WTC11 (cell line): ENCODE data around the gene VAV2.

Source experiments
- CTCF ChIP-seq: fragments of 200-600 bp; IDR thresholded peaks from 2 replicates; pipeline ENCODE4 v1.8.0; 2022; ENCODE audit warnings: antibody characterized with exemption
- SP1 ChIP-seq: sonication (generic); formaldehyde crosslinking; conservative IDR thresholded peaks from 2 replicates; pipeline ENCODE4 v1.8.1; 2022; ENCODE audit warnings: missing genetic modification reagents
- USF1 ChIP-seq: sonication (generic); formaldehyde crosslinking; IDR thresholded peaks from 2 replicates; pipeline ENCODE4 v1.8.0; 2022; ENCODE audit warnings: mild to moderate bottlenecking, missing genetic modification reagents
- ZNF263 ChIP-seq: sonication (generic); formaldehyde crosslinking; IDR thresholded peaks from 2 replicates; pipeline ENCODE4 v1.8.1; 2022; ENCODE audit warnings: low read depth, mild to moderate bottlenecking, moderate library complexity, missing genetic modification reagents
- TF ChIP-seq, protein P1 (sequence below): sonication (generic); formaldehyde crosslinking; IDR thresholded peaks from 2 replicates; pipeline ENCODE4 v1.8.0; 2022; ENCODE audit warnings: mild to moderate bottlenecking, missing genetic modification reagents

GRCh38 chr9:133729617-133730281 lies 262.4 kb downstream of the VAV2 start:
- no peak for TF ChIP-seq USF1 (CRISPR knock-in tag)
- no peak for TF ChIP-seq CTCF
- TF ChIP-seq, protein P1, sequence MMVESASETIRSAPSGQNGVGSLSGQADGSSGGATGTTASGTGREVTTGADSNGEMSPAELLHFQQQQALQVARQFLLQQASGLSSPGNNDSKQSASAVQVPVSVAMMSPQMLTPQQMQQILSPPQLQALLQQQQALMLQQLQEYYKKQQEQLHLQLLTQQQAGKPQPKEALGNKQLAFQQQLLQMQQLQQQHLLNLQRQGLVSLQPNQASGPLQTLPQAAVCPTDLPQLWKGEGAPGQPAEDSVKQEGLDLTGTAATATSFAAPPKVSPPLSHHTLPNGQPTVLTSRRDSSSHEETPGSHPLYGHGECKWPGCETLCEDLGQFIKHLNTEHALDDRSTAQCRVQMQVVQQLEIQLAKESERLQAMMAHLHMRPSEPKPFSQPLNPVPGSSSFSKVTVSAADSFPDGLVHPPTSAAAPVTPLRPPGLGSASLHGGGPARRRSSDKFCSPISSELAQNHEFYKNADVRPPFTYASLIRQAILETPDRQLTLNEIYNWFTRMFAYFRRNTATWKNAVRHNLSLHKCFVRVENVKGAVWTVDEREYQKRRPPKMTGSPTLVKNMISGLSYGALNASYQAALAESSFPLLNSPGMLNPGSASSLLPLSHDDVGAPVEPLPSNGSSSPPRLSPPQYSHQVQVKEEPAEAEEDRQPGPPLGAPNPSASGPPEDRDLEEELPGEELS: no peak
- TF ChIP-seq ZNF263: no peak
- TF ChIP-seq SP1: no peak
